Parathyroid adenoma (tissue), 2 donors: ENCODE data around the gene BLOC1S3.

Experiments
- H2AFZ ChIP-seq: fragments of 300-600 bp; sonication (generic); one replicate; pipeline ENCODE4 v1.7.0; 2017; ENCODE audit warnings: antibody characterized with exemption, mild to moderate bottlenecking
- H3K27ac ChIP-seq: fragments of 300-600 bp; sonication (generic); one replicate; pipeline ENCODE4 v1.7.0; 2017
- H3K27me3 ChIP-seq: fragments of 300-600 bp; sonication (generic); one replicate; pipeline ENCODE4 v1.7.0; 2017; ENCODE audit warnings: low read length; ENCODE audit not compliant: control insufficient read depth, insufficient read depth
- H3K36me3 ChIP-seq: fragments of 300-600 bp; sonication (generic); one replicate; pipeline ENCODE4 v1.7.0; 2017; ENCODE audit warnings: low read length; ENCODE audit not compliant: control insufficient read depth, insufficient read depth
- H3K4me1 ChIP-seq: fragments of 300-600 bp; sonication (generic); one replicate; pipeline ENCODE4 v1.7.0; 2017; ENCODE audit warnings: control low read depth
- H3K4me2 ChIP-seq: fragments of 300-600 bp; sonication (generic); one replicate; pipeline ENCODE4 v1.7.0; 2017; ENCODE audit warnings: low read length
- H3K4me3 ChIP-seq: fragments of 300-600 bp; sonication (generic); one replicate; pipeline ENCODE4 v1.7.0; 2017; ENCODE audit warnings: low read depth, low read length
- H3K79me2 ChIP-seq: fragments of 300-600 bp; sonication (generic); one replicate; pipeline ENCODE4 v1.7.0; 2017; ENCODE audit warnings: control low read depth
- H3K9ac ChIP-seq: fragments of 300-600 bp; sonication (generic); one replicate; pipeline ENCODE4 v1.7.0; 2017; ENCODE audit warnings: mild to moderate bottlenecking
- H3K9me3 ChIP-seq: fragments of 300-600 bp; sonication (generic); one replicate; pipeline ENCODE4 v1.7.0; 2017; ENCODE audit warnings: low read length; ENCODE audit not compliant: control insufficient read depth
- TF ChIP-seq, protein P1 (sequence below): fragments of 300-600 bp; sonication (generic); IDR thresholded peaks from one replicate; pipeline ENCODE4 v1.7.0; 2017; ENCODE audit warnings: antibody characterized with exemption, mild to moderate bottlenecking
- donor health status: primary hyperparathyroidism.

BLOC1S3 gene

DNA sequence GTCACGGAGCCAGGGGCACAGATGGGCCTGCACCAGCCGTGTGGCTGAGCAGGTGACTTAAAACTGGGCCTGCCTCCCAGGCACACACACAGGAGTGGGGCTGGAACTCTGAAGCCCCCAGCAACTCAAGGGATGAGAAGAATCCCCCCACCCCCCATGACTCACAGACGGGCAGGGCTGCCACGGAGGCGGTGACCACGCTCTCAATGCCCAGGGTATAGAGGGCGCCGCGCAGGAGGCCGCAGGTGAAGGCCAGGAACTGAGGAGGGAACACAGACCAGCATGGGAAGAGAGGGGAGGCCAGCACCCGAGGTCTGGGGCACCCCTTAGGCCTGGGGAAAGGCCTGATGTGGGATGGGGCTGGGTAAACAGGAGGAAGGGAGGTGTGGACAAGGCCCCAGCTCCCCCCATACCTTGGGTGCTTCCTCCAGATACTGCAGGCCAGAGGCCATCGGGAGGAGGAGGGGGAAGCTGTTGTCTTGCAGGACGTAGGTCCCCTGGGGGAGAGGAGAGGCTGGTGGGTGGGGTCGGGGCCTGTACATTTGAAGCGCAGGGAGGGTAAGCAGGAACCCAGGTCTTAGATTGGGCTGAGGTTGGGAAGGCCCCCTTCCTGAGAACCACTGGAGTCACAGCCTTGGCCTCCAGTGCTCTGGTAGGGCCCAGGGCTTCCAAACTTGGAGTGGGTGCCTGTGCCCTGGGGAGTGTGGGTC lies 14.7 kb upstream of the BLOC1S3 start:
- H3K4me3 ChIP-seq, result no peak overlapping the region
- TF ChIP-seq, protein P1, sequence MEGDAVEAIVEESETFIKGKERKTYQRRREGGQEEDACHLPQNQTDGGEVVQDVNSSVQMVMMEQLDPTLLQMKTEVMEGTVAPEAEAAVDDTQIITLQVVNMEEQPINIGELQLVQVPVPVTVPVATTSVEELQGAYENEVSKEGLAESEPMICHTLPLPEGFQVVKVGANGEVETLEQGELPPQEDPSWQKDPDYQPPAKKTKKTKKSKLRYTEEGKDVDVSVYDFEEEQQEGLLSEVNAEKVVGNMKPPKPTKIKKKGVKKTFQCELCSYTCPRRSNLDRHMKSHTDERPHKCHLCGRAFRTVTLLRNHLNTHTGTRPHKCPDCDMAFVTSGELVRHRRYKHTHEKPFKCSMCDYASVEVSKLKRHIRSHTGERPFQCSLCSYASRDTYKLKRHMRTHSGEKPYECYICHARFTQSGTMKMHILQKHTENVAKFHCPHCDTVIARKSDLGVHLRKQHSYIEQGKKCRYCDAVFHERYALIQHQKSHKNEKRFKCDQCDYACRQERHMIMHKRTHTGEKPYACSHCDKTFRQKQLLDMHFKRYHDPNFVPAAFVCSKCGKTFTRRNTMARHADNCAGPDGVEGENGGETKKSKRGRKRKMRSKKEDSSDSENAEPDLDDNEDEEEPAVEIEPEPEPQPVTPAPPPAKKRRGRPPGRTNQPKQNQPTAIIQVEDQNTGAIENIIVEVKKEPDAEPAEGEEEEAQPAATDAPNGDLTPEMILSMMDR, result no peak
- no peaks in the 10 kb centered on the region for H3K27me3 ChIP-seq
- H2AFZ ChIP-seq, result no peak overlapping the region
- no peaks in the 10 kb centered on the region for H3K9me3 ChIP-seq
- no peak overlapping the region for H3K27ac ChIP-seq
- H3K9ac ChIP-seq, result no peak overlapping the region
- H3K4me2 ChIP-seq, result no peak overlapping the region
- H3K79me2 ChIP-seq, result no peaks in the 10 kb centered on the region
- H3K4me1 ChIP-seq, result no peaks in the 10 kb centered on the region
- no peaks in the 10 kb centered on the region for H3K36me3 ChIP-seq

DNA sequence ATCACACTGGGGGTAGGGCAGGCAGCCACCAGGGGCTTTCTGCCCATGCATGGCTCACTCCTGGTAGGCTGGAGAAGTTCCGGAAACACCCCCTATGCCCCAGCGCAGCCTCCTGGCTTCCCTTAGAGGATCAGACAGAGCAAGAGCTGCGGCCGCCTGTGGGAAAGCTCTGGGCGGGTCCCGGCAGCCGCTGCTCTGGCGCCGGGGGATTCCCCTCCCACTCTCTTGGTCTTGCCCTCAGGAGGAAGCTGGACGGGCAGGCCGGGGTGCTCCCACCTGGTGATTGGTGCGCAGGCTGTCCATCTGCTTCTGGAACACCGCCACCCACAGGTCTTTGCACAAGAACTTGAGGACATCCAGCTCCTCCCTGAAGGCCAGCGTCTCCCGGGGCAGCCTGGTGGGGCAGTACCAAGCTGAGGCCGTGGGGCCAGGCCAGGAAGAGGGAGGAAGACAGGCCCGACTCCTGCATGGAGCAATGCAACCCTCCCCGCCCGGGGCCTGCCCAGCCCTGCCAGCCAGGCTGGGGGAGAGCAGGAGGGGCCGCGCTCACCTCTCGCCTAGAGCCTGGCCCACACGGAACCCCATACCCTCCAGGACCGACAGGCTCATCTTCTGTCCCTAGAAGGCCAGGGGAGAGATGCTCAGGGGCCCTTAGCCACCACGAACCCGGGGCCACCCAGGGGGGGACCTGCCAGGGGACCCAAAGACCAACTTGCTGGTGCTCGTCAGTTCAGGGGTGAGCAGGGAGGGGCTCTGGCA lies 13.8 kb upstream of the BLOC1S3 start:
- Histone ChIP-seq H2AFZ (no peak overlapping the region), H3K4me3 (no peak overlapping the region), H3K4me1 (no peaks in the 10 kb centered on the region), H3K36me3 (no peaks in the 10 kb centered on the region), H3K79me2 (no peaks in the 10 kb centered on the region), H3K27me3 (no peaks in the 10 kb centered on the region), H3K9me3 (no peaks in the 10 kb centered on the region), H3K9ac (no peak overlapping the region), H3K4me2 (no peak overlapping the region), H3K27ac (no peak overlapping the region)
- TF ChIP-seq, protein P1, result no peak

GRCh38 chr19:45166723-45167252 lies 11.8 kb upstream of the BLOC1S3 start:
- Histone ChIP-seq H3K36me3 (no peaks in the 10 kb centered on the region), H3K4me1 (no peaks in the 10 kb centered on the region), H3K4me3 (no peak overlapping the region), H3K9ac (no peak overlapping the region), H3K27me3 (no peaks in the 10 kb centered on the region), H3K9me3 (no peaks in the 10 kb centered on the region), H3K79me2 (no peaks in the 10 kb centered on the region), H3K27ac (no peak overlapping the region), H2AFZ (no peak overlapping the region), H3K4me2 (no peak overlapping the region)
- TF ChIP-seq, protein P1, result no peak

GRCh38 chr19:45168767-45169351 lies 9.7 kb upstream of the BLOC1S3 start:
- TF ChIP-seq, protein P1, result no peak
- H3K27me3 ChIP-seq, result no peaks in the 10 kb centered on the region
- no peak overlapping the region for H3K9ac ChIP-seq
- no peaks in the 10 kb centered on the region for H3K36me3 ChIP-seq
- no peaks in the 10 kb centered on the region for H3K4me1 ChIP-seq
- H2AFZ ChIP-seq, result no peak overlapping the region
- H3K4me2 ChIP-seq, result no peak overlapping the region
- no peak overlapping the region for H3K4me3 ChIP-seq
- H3K9me3 ChIP-seq, result no peaks in the 10 kb centered on the region
- no peak overlapping the region for H3K27ac ChIP-seq
- H3K79me2 ChIP-seq, result peaks cover 3% of the 10 kb centered on the region
